ENCODE measurements around the gene SH3RF3. TPM values are rescaled to one million over a fixed set of nuclear protein-coding genes. Genes with fewer than 3 reads are reported as not detected.
"Not testable (repeated sequence)": the region's sequence is repeated elsewhere in the genome, so short reads cannot be mapped to it uniquely, and the experiment has no call there.

SH3RF3 gene
- total RNA-seq, 2 experiments from 2014 or later: 1.4 TPM

DNA sequence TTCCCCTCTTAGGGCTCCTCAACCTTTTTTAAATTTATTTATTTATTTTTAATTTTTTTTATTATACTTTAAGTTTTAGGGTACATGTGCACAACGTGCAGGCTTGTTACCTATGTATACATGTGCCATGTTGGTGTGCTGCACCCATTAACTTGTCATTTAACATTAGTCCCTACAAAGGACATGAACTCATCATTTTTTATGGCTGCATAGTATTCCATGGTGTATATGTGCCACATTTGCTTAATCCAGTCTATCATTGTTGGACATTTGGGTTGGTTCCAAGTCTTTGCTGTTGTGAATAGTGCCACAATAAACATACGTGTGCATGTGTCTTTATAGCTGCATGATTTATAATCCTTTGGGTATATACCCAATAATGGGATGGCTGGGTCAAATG lies 33.4 kb downstream of the SH3RF3 start:
- POLR2A ChIA-PET; H3K27ac Mint-ChIP-seq; DNase-seq; CTCF ChIA-PET; H3K27me3 Mint-ChIP-seq; intact Hi-C loops (cut with DNase I, micrococcal nuclease); H3K36me3 Mint-ChIP-seq (ENCODE audit: low read depth); H3K4me3 Mint-ChIP-seq; H3K9me3 Mint-ChIP-seq (ENCODE audit: low read depth); ATAC-seq: not testable (repeated sequence)
- peaks cover 20% of the 10 kb centered on the region for H3K4me1 Mint-ChIP-seq

DNA sequence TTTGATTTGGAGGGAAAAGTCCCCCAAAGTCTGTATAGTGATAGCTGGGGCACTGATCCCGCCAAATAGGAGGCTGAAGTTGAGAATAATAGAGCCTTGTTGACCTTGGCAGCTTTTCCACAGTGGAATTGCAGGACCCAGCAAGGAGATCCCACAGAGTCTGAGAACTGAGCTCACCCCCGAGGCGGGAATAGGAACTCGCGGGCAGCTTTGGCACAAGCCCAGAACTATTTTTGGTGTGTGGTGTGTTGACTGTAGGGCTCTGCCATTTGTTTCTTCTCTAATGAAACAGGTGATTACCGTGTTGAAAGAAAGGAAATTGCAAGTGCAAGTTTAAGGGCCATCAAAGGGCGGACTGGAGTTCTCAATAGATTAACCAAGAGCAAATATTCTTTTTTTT lies 34.0 kb downstream of the SH3RF3 start:
- Mint-ChIP-seq H3K4me3 (no peak overlapping the region), H3K36me3 (ENCODE audit: low read depth) (no peaks in the 10 kb centered on the region), H3K27ac (no peak overlapping the region), H3K27me3 (no peaks in the 10 kb centered on the region), H3K9me3 (ENCODE audit: low read depth) (no peaks in the 10 kb centered on the region), H3K4me1 (peaks cover 22% of the 10 kb centered on the region)
- POLR2A ChIA-PET: no interaction called here
- intact Hi-C loops (cut with DNase I, micrococcal nuclease): no loop called here
- CTCF ChIA-PET: no interaction called here
- ATAC-seq (no peak), DNase-seq (no peak)

DNA sequence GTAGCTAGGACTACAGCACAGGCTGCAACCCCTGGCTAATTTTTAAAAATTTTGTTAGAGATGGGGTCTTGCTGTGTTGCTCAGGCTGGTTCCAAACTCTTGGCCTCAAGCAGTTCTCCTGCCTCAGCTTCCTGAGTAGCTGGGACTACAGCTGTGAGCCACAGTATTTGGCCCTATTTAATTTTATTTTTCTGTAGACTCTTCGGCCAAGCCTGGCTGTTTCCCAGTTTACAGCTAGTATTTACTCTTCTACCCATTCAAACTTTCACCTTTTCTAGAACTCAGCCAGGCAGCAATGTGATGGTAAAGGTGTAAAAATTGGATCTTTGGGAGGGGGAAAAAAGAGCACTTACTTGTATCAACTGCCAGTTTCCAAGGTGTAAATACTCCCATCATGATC lies 35.3 kb downstream of the SH3RF3 start:
- H3K4me3 Mint-ChIP-seq: no peak overlapping the region
- H3K36me3 Mint-ChIP-seq (ENCODE audit: low read depth): no peaks in the 10 kb centered on the region
- intact Hi-C loops (cut with DNase I, micrococcal nuclease): no loop called here
- H3K4me1 Mint-ChIP-seq: peaks cover 22% of the 10 kb centered on the region
- H3K9me3 Mint-ChIP-seq (ENCODE audit: low read depth): no peaks in the 10 kb centered on the region
- H3K27me3 Mint-ChIP-seq: no peaks in the 10 kb centered on the region
- CTCF ChIA-PET: interaction anchor here (0.5 kb wide), 1 partner anchor 511 kb away, joined by 3 read pairs; no protein-coding TSS in a partner anchor
- H3K27ac Mint-ChIP-seq: no peak overlapping the region
- ATAC-seq (no peak), DNase-seq (no peak)
- POLR2A ChIA-PET: no interaction called here

DNA sequence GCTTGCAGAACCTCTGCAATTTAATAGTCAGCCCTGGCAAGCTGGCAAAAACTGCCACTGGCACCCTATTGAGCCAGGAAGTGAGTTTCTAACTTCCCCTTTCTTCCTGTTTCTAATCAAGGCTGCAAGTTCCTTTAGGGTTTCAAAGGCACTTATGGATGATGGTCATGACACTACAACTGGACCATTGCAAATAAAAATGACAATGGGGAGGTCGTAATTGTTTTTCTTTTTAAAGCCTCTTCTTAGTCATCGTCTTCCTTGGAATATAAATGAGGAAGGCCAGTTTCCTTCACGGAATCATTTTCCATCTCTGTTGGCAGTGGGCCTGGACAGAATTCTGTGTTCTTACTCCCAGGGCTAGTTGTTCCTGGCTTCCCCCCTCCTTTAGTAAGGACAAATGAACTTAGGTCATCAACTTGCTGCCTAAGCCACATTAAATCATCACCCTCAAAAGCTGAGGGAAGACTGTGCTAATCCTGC lies 35.8 kb downstream of the SH3RF3 start:
- H3K4me3 Mint-ChIP-seq: no peak overlapping the region
- H3K27ac Mint-ChIP-seq: no peak overlapping the region
- no peaks in the 10 kb centered on the region for H3K36me3 Mint-ChIP-seq (ENCODE audit: low read depth)
- POLR2A ChIA-PET: no interaction called here
- no peak for DNase-seq
- no peaks in the 10 kb centered on the region for H3K27me3 Mint-ChIP-seq
- no peaks in the 10 kb centered on the region for H3K9me3 Mint-ChIP-seq (ENCODE audit: low read depth)
- ATAC-seq: no peak
- CTCF ChIA-PET: interaction anchor here (0.5 kb wide), 1 partner anchor 511 kb away, joined by 3 read pairs; no protein-coding TSS in a partner anchor
- intact Hi-C loops (cut with DNase I, micrococcal nuclease): no loop called here
- peaks cover 22% of the 10 kb centered on the region for H3K4me1 Mint-ChIP-seq

DNA sequence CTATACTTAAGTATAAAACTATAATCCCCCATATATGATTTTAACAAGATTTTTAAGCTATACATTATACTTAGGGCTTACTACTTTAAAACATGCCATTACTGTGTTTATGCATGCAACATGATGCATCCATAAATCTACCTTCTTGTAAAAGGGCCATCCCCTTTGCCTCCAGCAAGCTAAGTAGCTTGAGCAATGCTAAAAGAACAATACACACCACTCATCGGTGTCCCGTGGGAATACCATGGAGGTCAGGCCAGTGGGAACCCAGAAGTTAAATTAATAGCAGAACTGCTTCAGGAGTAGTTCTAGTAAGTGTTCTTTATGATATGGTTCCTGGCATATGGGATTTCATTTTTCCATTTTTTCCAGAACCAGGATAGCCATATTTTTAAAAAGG lies 37.8 kb downstream of the SH3RF3 start:
- ATAC-seq: no peak
- Mint-ChIP-seq H3K36me3 (ENCODE audit: low read depth) (no peaks in the 10 kb centered on the region), H3K4me3 (no peak overlapping the region), H3K9me3 (ENCODE audit: low read depth) (no peaks in the 10 kb centered on the region), H3K27me3 (no peaks in the 10 kb centered on the region), H3K27ac (no peak overlapping the region), H3K4me1 (peaks cover 16% of the 10 kb centered on the region)
- no peak for DNase-seq
- ChIA-PET CTCF (interaction anchor here (0.6 to 2.1 kb wide), 5 partner anchors 9 to 406 kb away, joined by 3 to 8 read pairs (median 3); no protein-coding TSS in a partner anchor), POLR2A (no interaction called here)
- intact Hi-C loops (cut with DNase I, micrococcal nuclease): no loop called here

DNA sequence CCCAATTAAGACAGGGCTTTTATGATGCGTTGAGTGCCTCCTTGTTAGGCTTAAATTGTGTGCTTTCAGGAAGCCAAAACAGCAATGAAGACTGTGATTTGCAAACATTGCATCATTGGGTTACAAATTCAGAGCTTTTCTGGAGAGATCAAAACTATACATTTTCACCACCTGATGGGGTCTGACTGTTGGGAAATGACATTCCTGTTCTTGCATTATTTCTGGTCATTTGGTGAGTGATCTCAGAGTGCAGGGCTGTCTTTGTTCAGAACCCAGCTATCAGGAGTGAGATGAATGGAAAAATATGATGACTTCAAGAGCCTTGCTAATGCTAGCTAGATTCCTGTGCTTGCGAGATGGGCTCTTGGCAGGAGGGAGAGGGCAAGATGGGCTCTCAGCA lies 39.1 kb downstream of the SH3RF3 start:
- Mint-ChIP-seq H3K27me3 (no peaks in the 10 kb centered on the region), H3K27ac (no peak overlapping the region), H3K9me3 (ENCODE audit: low read depth) (no peaks in the 10 kb centered on the region), H3K4me3 (no peak overlapping the region), H3K36me3 (ENCODE audit: low read depth) (no peaks in the 10 kb centered on the region), H3K4me1 (peaks cover 22% of the 10 kb centered on the region)
- ChIA-PET CTCF (interaction anchor here (2.1 kb wide), 1 partner anchor 8 kb away, joined by 8 read pairs; no protein-coding TSS in a partner anchor), POLR2A (no interaction called here)
- ATAC-seq (peak; percentile 19), DNase-seq (no peak)
- intact Hi-C loops (cut with DNase I, micrococcal nuclease): no loop called here

DNA sequence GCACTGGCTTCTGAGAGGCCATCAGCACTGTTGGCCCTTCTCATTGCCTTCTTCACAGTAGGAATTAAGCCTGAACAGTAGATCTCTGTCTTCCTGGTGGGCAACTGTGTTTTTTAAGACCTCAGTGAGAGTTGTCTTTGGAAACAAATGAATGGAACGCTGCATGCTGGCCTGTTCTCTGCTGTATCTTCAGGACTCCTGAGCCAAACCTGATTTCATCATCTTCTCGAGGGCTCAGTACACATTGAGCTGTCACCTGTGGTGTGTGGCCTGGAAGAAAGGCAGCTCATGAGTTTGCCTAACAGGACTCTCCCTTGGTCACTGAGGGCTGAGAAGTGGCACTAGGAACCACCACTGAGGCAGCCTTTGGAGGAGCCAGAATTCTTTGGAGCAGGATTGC lies 39.7 kb downstream of the SH3RF3 start:
- Mint-ChIP-seq H3K4me1 (peaks cover 25% of the 10 kb centered on the region), H3K4me3 (no peak overlapping the region), H3K36me3 (ENCODE audit: low read depth) (no peaks in the 10 kb centered on the region), H3K27me3 (no peaks in the 10 kb centered on the region), H3K27ac (no peak overlapping the region), H3K9me3 (ENCODE audit: low read depth) (no peaks in the 10 kb centered on the region)
- no peak for ATAC-seq
- ChIA-PET POLR2A (no interaction called here), CTCF (interaction anchor here (0.7 to 1.0 kb wide), 3 partner anchors 12 to 295 kb away, joined by 3 read pairs; no protein-coding TSS in a partner anchor)
- intact Hi-C loops (cut with DNase I, micrococcal nuclease): no loop called here
- DNase-seq: no peak

DNA sequence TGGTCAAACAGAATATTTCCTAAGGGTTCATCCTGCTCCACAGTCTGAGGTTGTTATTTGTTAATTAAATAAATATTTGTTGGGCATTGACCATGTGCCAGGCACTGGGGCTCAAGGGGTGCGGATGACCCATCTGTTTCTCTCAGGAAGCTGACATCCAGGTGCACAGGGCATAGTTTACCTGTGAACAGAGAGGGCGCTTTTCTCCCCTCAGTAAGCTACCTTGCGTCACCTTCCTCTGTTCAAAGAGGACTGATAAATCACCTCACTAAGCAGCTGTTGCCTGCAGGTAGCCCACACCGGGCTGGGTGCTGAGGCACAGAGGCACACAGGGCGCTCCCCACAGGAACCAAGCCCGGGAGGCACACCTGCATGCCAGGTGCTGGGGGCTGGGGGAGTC lies 41.6 kb downstream of the SH3RF3 start:
- CTCF ChIA-PET: interaction anchor here (0.6 kb wide), 1 partner anchor 24 kb away, joined by 3 read pairs; no protein-coding TSS in a partner anchor
- intact Hi-C loops (cut with DNase I, micrococcal nuclease): no loop called here
- peaks cover 29% of the 10 kb centered on the region for H3K4me1 Mint-ChIP-seq

DNA sequence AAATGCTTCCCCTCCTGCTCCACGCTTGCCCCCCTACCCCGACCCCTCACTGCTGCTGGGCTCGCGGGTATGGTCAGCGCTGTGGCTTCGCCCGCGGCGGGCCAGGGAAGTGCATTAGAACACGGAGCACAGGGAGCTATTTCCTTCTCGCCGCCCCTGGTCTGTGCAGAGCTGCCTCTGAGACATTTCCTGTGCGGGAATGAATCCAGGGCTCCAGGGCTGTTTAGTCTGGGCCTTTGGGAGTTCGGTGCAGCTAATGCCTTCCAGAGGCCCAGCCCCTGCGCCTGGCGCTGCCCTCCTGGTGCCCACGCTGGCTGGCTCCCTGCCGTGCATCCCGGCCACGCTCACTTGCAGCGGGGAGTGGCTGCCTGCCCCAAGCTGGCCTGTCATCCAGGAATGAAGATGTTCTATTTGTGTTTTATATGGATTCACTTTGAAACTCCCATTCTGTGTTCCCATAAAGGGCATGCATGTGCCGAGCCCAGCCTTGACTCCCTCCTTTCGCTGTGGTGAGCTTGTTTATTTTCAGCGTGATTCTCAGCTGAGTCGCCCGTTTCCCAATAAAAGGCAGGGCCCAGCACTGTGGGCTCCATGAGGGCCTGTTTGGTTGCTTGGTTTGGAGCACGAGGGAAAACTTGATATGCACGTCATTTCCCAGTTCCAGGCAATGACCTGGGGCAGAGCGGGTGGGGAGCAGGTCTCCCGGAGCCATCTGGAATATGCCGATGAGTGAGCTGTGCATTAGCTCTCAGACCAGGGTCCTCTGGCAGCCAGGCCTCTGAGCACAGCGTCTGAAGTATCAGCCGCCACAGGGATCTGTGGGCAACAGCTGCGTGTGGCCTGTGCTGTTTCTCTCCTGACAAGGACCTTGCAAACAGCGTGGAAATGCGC lies 42.7 kb downstream of the SH3RF3 start:
- no peaks in the 10 kb centered on the region for H3K9me3 Mint-ChIP-seq (ENCODE audit: low read depth)
- no peak overlapping the region for H3K4me3 Mint-ChIP-seq
- H3K4me1 Mint-ChIP-seq: peaks cover 29% of the 10 kb centered on the region
- no peak overlapping the region for H3K27ac Mint-ChIP-seq
- ATAC-seq (no peak), DNase-seq (no peak)
- intact Hi-C loops (cut with DNase I, micrococcal nuclease): no loop called here
- no peaks in the 10 kb centered on the region for H3K27me3 Mint-ChIP-seq
- H3K36me3 Mint-ChIP-seq (ENCODE audit: low read depth): no peaks in the 10 kb centered on the region
- ChIA-PET POLR2A (interaction anchor here (0.6 kb wide), 1 partner anchor 337 kb away, joined by 7 read pairs; no protein-coding TSS in a partner anchor), CTCF (interaction anchor here (0.5 to 0.6 kb wide), 2 partner anchors 23 to 44 kb away, joined by 3 read pairs; no protein-coding TSS in a partner anchor)

More for the DNA sequence above, 41.6 kb downstream of the SH3RF3 start:
- DNase-seq: no peak
- H3K27me3 Mint-ChIP-seq: no peaks in the 10 kb centered on the region
- H3K4me3 Mint-ChIP-seq: no peak overlapping the region
- H3K36me3 Mint-ChIP-seq (ENCODE audit: low read depth): no peaks in the 10 kb centered on the region
- no peak overlapping the region for H3K27ac Mint-ChIP-seq
- POLR2A ChIA-PET: no interaction called here
- no peak for ATAC-seq
- H3K9me3 Mint-ChIP-seq (ENCODE audit: low read depth): no peaks in the 10 kb centered on the region

DNA sequence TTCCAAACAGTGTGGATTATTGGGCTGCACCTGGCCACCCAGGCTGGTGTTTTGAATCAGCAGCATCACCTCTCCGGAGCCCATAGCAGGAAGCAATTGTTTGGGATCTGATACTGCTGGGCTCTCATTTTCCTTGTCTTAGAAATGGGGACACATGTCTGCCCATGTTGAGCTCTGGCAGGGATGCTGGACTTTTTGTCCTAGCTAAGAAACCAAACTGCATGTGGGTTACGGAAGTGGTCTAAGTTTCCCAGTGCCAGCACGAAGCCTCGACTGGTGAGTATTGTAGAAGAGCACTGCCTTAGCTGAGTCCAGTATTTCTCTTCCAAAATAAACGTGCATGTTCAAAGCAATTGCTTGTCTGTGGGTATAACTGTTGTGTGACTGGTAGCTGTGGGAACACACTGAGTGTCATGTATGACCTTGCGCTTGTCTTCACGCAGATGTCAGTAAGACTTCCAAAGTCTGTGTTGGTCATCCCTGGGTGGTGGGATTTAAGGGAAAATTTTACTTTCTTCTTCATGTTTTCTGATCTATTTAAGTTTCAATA lies 43.6 kb downstream of the SH3RF3 start:
- Mint-ChIP-seq H3K4me3 (no peak overlapping the region), H3K4me1 (peaks cover 26% of the 10 kb centered on the region), H3K27ac (no peak overlapping the region), H3K27me3 (no peaks in the 10 kb centered on the region), H3K36me3 (ENCODE audit: low read depth) (no peaks in the 10 kb centered on the region), H3K9me3 (ENCODE audit: low read depth) (no peaks in the 10 kb centered on the region)
- ChIA-PET POLR2A (interaction anchor here (0.6 kb wide), 1 partner anchor 336 kb away, joined by 7 read pairs; no protein-coding TSS in a partner anchor), CTCF (no interaction called here)
- ATAC-seq (no peak), DNase-seq (no peak)
- intact Hi-C loops (cut with DNase I, micrococcal nuclease): no loop called here

DNA sequence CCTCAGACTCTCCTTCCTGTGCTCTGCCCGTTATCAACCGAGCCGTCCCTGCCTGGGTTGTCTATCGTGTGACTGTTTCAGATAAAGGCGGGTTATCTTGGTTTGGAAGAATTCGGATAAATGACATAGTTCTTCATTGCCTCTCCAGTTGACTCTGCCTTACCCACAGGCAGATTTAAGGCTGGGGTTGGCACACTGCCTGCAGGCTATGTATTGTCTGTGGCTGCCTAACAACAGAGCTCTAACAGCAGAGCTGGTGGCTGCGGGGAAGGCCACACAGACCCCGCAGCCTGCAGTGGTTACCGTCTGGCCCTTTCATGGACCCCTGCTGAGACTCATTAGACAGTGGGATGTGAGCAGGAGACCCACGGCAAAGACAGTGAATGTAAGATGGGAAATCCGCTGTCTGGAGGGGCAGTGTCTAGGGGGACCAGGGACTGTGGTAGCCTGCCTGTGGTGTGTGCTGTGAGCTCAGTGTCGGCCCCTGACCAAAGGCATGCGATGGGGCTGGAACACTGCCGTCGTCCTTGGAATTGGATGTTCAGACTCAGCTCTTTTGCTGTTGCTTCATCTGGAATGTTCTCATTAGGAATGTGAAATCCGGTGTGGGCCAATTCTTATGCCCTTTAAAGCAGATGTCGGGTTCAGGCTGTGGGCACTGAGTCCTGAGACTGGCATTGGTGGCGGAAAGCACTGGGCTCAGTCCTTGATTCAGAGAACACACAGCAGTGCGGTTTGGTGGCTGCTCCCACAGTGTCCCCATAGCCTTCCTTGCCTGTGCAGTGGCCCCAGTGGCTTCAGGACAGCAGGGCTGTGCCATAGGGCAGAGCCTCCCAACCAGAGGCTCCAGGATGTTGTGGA lies 44.5 kb downstream of the SH3RF3 start:
- H3K27me3 Mint-ChIP-seq: no peaks in the 10 kb centered on the region
- ChIA-PET POLR2A (no interaction called here), CTCF (no interaction called here)
- intact Hi-C loops (cut with DNase I, micrococcal nuclease): no loop called here
- no peak overlapping the region for H3K4me3 Mint-ChIP-seq
- DNase-seq: no peak
- ATAC-seq: no peak
- no peak overlapping the region for H3K27ac Mint-ChIP-seq
- H3K4me1 Mint-ChIP-seq: peaks cover 24% of the 10 kb centered on the region
- H3K36me3 Mint-ChIP-seq (ENCODE audit: low read depth): no peaks in the 10 kb centered on the region
- peaks cover 2% of the 10 kb centered on the region for H3K9me3 Mint-ChIP-seq (ENCODE audit: low read depth)

Data from activated CD4-positive, alpha-beta T cell treated with anti-CD3 and anti-CD28 coated beads for 36 hours (primary cell).